ENCODE data around the gene S100A9. TPM values are rescaled to one million over a fixed set of nuclear protein-coding genes. Genes with fewer than 3 reads are reported as not detected.

Gene S100A9
- total and polyA plus RNA-seq, 2 experiments from 2014 or later: not detected

DNA sequence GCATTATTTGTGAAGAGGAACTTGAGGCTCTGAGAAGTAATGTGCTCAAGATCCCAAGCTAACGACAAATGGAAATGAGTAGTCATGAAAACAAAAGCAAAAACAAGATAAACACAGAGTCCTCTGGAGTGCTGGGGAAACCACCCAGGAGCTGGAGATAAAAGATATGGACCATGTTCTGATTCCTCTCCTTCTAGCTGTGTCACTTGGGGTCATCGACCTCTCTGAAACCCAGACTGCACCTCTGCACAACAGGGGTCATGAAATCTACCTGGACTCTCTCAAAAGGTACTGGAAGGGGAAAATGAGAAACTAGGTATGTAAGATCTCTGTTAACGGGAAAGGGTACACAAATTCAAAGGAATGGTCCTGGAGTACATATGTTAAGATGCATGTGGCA, 15.5 kb upstream of the S100A9 start:
- Histone ChIP-seq H3K4me1 (ENCODE audit: insufficient read depth) (no peaks in the 10 kb centered on the region), H4K20me1 (replicated peaks; ENCODE audit: insufficient read depth) (no peaks in the 10 kb centered on the region), H3F3A (replicated peaks; ENCODE audit: low read depth) (no peaks in the 10 kb centered on the region), H2AFZ (no peak overlapping the region), H3K79me2 (replicated peaks; ENCODE audit: insufficient read depth) (no peaks in the 10 kb centered on the region), H3K9me2 (ENCODE audit: insufficient read depth) (peaks cover 18% of the 10 kb centered on the region), H3K27ac (ENCODE audit: low read depth) (no peak overlapping the region), H3K36me3 (ENCODE audit: insufficient read depth) (no peaks in the 10 kb centered on the region), H3K4me2 (no peak overlapping the region), H3K4me3 (no peak overlapping the region), H3K27me3 (ENCODE audit: insufficient read depth) (no peaks in the 10 kb centered on the region)
- H3K36me3 Mint-ChIP-seq (ENCODE audit: low read depth): no peaks in the 10 kb centered on the region
- no peak for DNase-seq (ENCODE audit: low spot score)
- TF ChIP-seq EZH2phosphoT487 (IDR thresholded peaks at IDR 0.05; ENCODE audit: unreplicated experiment): no peak
- TF ChIP-seq, protein P1, sequence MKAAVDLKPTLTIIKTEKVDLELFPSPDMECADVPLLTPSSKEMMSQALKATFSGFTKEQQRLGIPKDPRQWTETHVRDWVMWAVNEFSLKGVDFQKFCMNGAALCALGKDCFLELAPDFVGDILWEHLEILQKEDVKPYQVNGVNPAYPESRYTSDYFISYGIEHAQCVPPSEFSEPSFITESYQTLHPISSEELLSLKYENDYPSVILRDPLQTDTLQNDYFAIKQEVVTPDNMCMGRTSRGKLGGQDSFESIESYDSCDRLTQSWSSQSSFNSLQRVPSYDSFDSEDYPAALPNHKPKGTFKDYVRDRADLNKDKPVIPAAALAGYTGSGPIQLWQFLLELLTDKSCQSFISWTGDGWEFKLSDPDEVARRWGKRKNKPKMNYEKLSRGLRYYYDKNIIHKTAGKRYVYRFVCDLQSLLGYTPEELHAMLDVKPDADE (IDR thresholded peaks at IDR 0.05): no peak
- TF ChIP-seq, protein P2, sequence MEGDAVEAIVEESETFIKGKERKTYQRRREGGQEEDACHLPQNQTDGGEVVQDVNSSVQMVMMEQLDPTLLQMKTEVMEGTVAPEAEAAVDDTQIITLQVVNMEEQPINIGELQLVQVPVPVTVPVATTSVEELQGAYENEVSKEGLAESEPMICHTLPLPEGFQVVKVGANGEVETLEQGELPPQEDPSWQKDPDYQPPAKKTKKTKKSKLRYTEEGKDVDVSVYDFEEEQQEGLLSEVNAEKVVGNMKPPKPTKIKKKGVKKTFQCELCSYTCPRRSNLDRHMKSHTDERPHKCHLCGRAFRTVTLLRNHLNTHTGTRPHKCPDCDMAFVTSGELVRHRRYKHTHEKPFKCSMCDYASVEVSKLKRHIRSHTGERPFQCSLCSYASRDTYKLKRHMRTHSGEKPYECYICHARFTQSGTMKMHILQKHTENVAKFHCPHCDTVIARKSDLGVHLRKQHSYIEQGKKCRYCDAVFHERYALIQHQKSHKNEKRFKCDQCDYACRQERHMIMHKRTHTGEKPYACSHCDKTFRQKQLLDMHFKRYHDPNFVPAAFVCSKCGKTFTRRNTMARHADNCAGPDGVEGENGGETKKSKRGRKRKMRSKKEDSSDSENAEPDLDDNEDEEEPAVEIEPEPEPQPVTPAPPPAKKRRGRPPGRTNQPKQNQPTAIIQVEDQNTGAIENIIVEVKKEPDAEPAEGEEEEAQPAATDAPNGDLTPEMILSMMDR (conservative IDR thresholded peaks at IDR 0.05; ENCODE audit: low read depth in 2 of 2): no peak
- TF ChIP-seq REST (IDR thresholded peaks at IDR 0.05; ENCODE audit: unreplicated experiment): no peak
- no peak for TF ChIP-seq ZNF331 (CRISPR knock-in tag; IDR thresholded peaks at IDR 0.05; ENCODE audit: low read depth)
- TF ChIP-seq NANOG (IDR thresholded peaks at IDR 0.05; ENCODE audit: borderline replicate concordance): no peak
- TF ChIP-seq, protein P3, sequence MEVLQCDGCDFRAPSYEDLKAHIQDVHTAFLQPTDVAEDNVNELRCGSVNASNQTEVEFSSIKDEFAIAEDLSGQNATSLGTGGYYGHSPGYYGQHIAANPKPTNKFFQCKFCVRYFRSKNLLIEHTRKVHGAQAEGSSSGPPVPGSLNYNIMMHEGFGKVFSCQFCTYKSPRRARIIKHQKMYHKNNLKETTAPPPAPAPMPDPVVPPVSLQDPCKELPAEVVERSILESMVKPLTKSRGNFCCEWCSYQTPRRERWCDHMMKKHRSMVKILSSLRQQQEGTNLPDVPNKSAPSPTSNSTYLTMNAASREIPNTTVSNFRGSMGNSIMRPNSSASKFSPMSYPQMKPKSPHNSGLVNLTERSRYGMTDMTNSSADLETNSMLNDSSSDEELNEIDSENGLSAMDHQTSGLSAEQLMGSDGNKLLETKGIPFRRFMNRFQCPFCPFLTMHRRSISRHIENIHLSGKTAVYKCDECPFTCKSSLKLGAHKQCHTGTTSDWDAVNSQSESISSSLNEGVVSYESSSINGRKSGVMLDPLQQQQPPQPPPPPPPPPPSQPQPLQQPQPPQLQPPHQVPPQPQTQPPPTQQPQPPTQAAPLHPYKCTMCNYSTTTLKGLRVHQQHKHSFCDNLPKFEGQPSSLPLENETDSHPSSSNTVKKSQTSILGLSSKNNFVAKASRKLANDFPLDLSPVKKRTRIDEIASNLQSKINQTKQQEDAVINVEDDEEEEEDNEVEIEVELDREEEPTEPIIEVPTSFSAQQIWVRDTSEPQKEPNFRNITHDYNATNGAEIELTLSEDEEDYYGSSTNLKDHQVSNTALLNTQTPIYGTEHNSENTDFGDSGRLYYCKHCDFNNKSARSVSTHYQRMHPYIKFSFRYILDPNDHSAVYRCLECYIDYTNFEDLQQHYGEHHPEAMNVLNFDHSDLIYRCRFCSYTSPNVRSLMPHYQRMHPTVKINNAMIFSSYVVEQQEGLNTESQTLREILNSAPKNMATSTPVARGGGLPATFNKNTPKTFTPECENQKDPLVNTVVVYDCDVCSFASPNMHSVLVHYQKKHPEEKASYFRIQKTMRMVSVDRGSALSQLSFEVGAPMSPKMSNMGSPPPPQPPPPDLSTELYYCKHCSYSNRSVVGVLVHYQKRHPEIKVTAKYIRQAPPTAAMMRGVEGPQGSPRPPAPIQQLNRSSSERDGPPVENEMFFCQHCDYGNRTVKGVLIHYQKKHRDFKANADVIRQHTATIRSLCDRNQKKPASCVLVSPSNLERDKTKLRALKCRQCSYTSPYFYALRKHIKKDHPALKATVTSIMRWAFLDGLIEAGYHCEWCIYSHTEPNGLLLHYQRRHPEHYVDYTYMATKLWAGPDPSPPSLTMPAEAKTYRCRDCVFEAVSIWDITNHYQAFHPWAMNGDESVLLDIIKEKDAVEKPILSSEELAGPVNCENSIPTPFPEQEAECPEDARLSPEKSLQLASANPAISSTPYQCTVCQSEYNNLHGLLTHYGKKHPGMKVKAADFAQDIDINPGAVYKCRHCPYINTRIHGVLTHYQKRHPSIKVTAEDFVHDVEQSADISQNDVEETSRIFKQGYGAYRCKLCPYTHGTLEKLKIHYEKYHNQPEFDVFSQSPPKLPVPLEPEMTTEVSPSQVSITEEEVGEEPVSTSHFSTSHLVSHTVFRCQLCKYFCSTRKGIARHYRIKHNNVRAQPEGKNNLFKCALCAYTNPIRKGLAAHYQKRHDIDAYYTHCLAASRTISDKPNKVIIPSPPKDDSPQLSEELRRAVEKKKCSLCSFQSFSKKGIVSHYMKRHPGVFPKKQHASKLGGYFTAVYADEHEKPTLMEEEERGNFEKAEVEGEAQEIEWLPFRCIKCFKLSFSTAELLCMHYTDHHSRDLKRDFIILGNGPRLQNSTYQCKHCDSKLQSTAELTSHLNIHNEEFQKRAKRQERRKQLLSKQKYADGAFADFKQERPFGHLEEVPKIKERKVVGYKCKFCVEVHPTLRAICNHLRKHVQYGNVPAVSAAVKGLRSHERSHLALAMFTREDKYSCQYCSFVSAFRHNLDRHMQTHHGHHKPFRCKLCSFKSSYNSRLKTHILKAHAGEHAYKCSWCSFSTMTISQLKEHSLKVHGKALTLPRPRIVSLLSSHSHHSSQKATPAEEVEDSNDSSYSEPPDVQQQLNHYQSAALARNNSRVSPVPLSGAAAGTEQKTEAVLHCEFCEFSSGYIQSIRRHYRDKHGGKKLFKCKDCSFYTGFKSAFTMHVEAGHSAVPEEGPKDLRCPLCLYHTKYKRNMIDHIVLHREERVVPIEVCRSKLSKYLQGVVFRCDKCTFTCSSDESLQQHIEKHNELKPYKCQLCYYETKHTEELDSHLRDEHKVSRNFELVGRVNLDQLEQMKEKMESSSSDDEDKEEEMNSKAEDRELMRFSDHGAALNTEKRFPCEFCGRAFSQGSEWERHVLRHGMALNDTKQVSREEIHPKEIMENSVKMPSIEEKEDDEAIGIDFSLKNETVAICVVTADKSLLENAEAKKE (CRISPR knock-in tag; IDR thresholded peaks at IDR 0.05): no peak
- TF ChIP-seq POLR2AphosphoS5 (IDR thresholded peaks at IDR 0.05; ENCODE audit: low read depth): no peak
- no peak for TF ChIP-seq JUNB (IDR thresholded peaks at IDR 0.05; ENCODE audit: unreplicated experiment)
- TF ChIP-seq ZNF114 (CRISPR knock-in tag; IDR thresholded peaks at IDR 0.05): no peak
- no peak for TF ChIP-seq STAT1 (IDR thresholded peaks at IDR 0.05; ENCODE audit: unreplicated experiment)
- no peak for TF ChIP-seq EZH2 (IDR thresholded peaks at IDR 0.05; ENCODE audit: low read depth, unreplicated experiment)
- TF ChIP-seq CREB1 (CRISPR knock-in tag; IDR thresholded peaks at IDR 0.05; ENCODE audit: low read depth): no peak
- H3K9me3 Mint-ChIP-seq: no peaks in the 10 kb centered on the region
- H3K4me3 Mint-ChIP-seq: no peak overlapping the region
- no peak for ATAC-seq
- H3K27me3 Mint-ChIP-seq (ENCODE audit: insufficient read depth, low read depth, poor library complexity): peaks cover 10% of the 10 kb centered on the region
- H3K27ac Mint-ChIP-seq: no peak overlapping the region
- peaks cover 12% of the 10 kb centered on the region; the same call in 2 of the 3 replicates for H3K4me1 Mint-ChIP-seq
